Posterior vena cava (tissue), 2 donors: ENCODE results near the gene AHRR. TPM values are rescaled to one million over a fixed set of nuclear protein-coding genes. Genes with fewer than 3 reads are reported as not detected.

ENCODE experiments used
- DNase-seq: peaks from one replicate; pipeline ENCODE4 v3.0.0-alpha.2; 2020; ENCODE audit warnings: low spot score
- intact Hi-C, 2 donors: fragments of 100-400 bp; cut with DNase I; formaldehyde crosslinking; loops; one replicate each; pipeline versions ENCODE4 v1.14.1 to v1.14.2; 2022 to 2023
- total RNA-seq, 2 donors: library from RNA; stranded (reverse); fragmentation: NEBNext Ultra II Directional; extraction: Animal tissue kit (Norgen Biotek cat#: 25700); gene quantifications; one replicate each; pipeline ENCODE4 v1.2.1, GENCODE V29; 2021
- donor health status: DM: yes; HTN: yes; CAD: no.
- donor health status: DM: yes; HTN: yes; CAD: no.

The AHRR gene
- total RNA-seq, 2 donors from 2014 or later = 0.69 to 2.9 TPM

- peak; percentile 73 for DNase-seq
- intact Hi-C loops = no loop called here
These were observed 108.1 kb downstream of the AHRR start for GRCh38 chr5:429453-430188.

- peak; percentile 48 for DNase-seq
- intact Hi-C loops = no loop called here
These were observed 108.9 kb downstream of the AHRR start for GRCh38 chr5:430214-430925.

- DNase-seq = peak; percentile 81
- intact Hi-C loops = no loop called here
These were observed 109.6 kb downstream of the AHRR start for GRCh38 chr5:431001-431710.

GRCh38 chr5:431711-432050 lies 110.2 kb downstream of the AHRR start:
- intact Hi-C loops = no loop called here

GRCh38 chr5:432201-432927 lies 110.8 kb downstream of the AHRR start:
- intact Hi-C loops = no loop called here
- peak; percentile 47 for DNase-seq

More at GRCh38 chr5:431711-432050, 110.2 kb downstream of the AHRR start:
- DNase-seq = peak; percentile 16

- intact Hi-C loops = no loop called here
- DNase-seq = no peak
These were observed 111.6 kb downstream of the AHRR start for GRCh38 chr5:432928-433791.

- intact Hi-C loops = no loop called here
- DNase-seq = peak; percentile 71
These were observed 112.3 kb downstream of the AHRR start for GRCh38 chr5:433836-434235.

GRCh38 chr5:434443-435146 lies 113.1 kb downstream of the AHRR start:
- intact Hi-C loops = loop anchor here in 1 of 2 donors (5.0 kb wide), 1 partner anchor 112 kb away; the partner anchor contains the start of gene AHRR
- peak; percentile 73 for DNase-seq

- peak; percentile 67 for DNase-seq
- intact Hi-C loops = loop anchor here in 1 of 2 donors (5.0 kb wide), 1 partner anchor 113 kb away; the partner anchor contains the start of gene AHRR
These were observed 113.8 kb downstream of the AHRR start for GRCh38 chr5:435156-435790.

- intact Hi-C loops = loop anchor here in 1 of 2 donors (5.0 kb wide), 1 partner anchor 114 kb away; the partner anchor contains the start of gene AHRR
- peak; percentile 73 for DNase-seq
These were observed 114.6 kb downstream of the AHRR start for GRCh38 chr5:435961-436640.

GRCh38 chr5:436641-436975 lies 115.1 kb downstream of the AHRR start:
- intact Hi-C loops = loop anchor here in 1 of 2 donors (5.0 kb wide), 1 partner anchor 114 kb away; the partner anchor contains the start of gene AHRR
- peak; percentile 52 for DNase-seq

- intact Hi-C loops = loop anchor here in 1 of 2 donors (5.0 kb wide), 1 partner anchor 115 kb away; the partner anchor contains the start of gene AHRR
- peak; percentile 68 for DNase-seq
These were observed 115.8 kb downstream of the AHRR start for GRCh38 chr5:437281-437771.

GRCh38 chr5:438481-438981 lies 117.0 kb downstream of the AHRR start:
- DNase-seq = peak; percentile 64
- intact Hi-C loops = loop anchor here in 1 of 2 donors (5.0 kb wide), 1 partner anchor 116 kb away; the partner anchor contains the start of gene AHRR

- peak; percentile 47 for DNase-seq
- intact Hi-C loops = loop anchor here in 1 of 2 donors (5.0 kb wide), 1 partner anchor 117 kb away; the partner anchor contains the start of gene AHRR
These were observed 117.7 kb downstream of the AHRR start for GRCh38 chr5:439181-439580.

GRCh38 chr5:439636-440035 lies 118.1 kb downstream of the AHRR start:
- intact Hi-C loops = loop anchor here in 1 of 2 donors (5.0 kb wide), 1 partner anchor 117 kb away; the partner anchor contains the start of gene AHRR
- DNase-seq = peak; percentile 59
